GM19035 (cell line): ENCODE data around the gene HECTD2.
"Not testable (repeated sequence)": the region's sequence is repeated elsewhere in the genome, so short reads cannot be mapped to it uniquely, and the experiment has no call there.

Source experiments
- ATAC-seq: cut with Tn5 transposase; IDR thresholded peaks from one replicate; pipeline ENCODE4 v1.9.1; 2021; ENCODE audit not compliant: unreplicated experiment

The HECTD2 gene

DNA sequence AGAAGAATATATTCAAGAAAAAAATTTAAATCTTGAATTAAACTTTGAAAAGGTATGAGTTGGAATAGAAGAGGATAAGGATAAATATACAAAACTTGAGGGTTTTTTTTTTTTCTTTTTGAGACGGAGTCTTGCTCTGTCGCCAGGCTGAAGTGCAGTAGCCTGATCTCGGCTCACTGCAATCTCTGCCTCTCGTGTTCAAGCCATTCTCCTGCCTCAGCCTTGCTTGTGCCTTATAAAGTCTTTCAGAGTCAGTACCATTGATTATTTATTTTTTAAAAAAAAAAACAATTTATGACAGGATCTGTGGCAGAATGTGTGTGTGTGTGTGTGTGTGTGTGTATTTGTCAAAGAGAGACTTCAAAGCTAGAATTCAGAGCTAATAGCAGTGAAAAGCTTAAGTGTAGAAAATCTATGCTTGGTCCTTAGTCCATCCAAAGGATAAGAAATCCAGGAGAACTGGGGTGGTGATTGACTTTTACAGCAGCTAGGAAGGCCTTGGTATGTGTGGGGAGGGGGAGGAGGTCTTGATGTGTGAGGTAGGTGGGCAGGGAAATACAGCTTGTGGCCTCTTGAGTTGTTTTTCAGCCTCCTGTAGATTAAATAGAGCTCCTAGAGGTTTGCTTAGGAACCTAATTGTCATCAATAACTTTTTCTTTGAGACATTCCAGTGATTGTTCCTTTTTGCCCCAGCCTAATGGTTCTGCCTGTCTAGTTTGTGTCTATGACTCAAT is 2.4 kb downstream of the HECTD2 start:
- no peak for ATAC-seq

- ATAC-seq: no peak
Measured at GRCh38 chr10:91415816-91416215, 5.7 kb downstream of the HECTD2 start.

DNA sequence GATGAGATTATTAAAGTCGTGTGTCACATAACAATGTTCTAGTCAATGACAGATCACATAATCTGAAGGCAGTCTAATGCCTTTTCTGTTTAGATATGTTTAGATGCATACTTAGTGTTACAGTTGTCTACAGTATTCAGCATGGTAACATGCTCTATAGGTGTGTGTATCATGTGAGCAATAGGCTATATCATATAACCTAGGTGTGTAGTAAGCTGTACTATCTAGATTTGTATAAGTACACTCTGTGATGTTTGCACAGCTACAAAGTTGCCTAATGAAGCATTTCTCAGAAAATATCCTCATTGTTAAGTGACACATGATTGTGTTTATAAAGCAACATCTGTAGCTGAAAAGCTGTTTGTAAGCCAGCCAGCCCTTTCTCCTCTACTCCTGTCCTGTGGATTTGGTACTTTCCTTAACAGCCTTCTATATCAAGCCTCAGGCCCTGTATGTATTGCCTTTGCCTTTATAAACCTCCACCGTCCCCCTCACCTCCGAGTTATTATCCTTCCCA is 6.3 kb downstream of the HECTD2 start:
- no peak for ATAC-seq

DNA sequence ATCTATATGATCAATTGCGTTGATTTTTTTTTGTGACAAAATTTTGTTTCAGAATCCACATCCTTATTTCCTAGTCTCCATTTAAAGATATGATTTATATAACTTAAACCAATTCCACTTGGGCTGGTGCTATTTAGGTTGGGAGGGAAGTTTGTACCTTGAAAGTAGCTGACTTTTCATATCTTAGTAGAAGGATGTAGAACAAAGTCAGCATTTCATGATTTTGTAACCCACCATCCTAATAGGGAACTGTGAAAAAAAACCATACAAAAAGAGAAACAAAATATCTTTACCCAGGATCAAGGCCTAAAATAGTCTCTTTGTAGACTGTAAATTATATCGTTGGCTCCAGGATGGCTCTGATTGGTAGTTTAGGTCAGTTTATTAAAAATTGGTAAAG is 8.3 kb downstream of the HECTD2 start:
- ATAC-seq: no peak

GRCh38 chr10:91420868-91421267 is 10.7 kb downstream of the HECTD2 start:
- ATAC-seq: no peak

GRCh38 chr10:91422915-91423314 is 12.8 kb downstream of the HECTD2 start:
- ATAC-seq: no peak

DNA sequence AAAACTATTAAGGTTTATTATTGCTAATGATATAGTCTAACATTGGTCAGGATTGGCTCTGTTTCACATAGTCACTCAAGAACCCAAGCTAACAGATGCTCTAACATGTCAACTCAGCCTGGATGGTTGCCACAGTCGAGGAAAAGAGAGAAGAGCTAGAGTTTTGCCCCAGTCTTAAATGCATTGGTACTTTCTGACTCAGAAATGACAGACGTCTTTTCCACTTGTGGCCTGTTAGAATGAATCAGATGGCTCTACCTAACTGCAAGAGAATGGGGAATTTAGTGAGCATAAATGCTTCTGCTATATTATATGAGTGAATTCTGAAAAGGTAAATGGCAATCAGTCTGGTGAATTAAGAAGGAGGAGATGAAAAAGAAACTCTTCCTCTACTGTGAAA is 13.9 kb downstream of the HECTD2 start:
- no peak for ATAC-seq

GRCh38 chr10:91432175-91432574 is 22.0 kb downstream of the HECTD2 start:
- no peak for ATAC-seq

GRCh38 chr10:91433620-91434019 is 23.5 kb downstream of the HECTD2 start:
- ATAC-seq: no peak

DNA sequence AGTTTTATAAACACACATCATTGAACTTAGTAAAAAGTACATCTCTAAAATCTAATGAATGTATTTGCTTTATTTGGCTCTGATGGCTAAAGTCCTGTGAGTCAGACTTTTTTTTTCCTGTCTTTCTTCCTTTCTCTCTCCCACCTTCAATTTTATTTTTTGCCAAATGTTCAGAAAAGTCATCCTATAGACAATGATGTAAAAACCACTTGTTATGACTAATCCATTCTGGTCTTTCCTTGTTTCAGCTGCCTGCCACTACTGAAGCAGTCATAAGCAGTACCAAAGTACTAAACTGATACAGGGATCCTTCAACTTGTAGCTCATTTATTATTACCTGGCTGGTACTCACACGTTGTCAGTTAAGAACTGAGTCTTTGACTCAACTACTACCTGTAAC is 23.9 kb downstream of the HECTD2 start:
- no peak for ATAC-seq

GRCh38 chr10:91435241-91435640 is 25.1 kb downstream of the HECTD2 start:
- no peak for ATAC-seq

DNA sequence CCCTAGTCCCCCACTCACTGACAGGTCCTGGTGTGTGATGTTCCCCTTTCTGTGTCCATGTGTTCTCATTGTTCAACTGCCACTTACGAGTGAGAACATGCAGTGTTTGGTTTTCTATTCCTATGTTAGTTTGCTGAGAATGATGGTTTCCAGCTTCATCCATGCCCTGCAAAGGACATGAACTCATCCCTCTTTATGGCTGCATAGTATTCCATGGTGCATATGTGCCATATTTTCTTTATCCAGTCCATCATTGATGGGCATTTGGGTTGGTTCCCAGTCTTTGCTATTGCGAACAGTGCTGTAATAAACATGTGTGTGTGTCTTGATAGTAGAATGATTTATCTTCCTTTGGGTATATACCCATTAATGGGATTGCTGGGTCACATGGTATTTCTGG is 28.1 kb downstream of the HECTD2 start:
- not testable (repeated sequence) for ATAC-seq

- no peak for ATAC-seq
Measured at GRCh38 chr10:91444211-91445182, 34.4 kb downstream of the HECTD2 start.

GRCh38 chr10:91452063-91452462 is 41.9 kb downstream of the HECTD2 start:
- ATAC-seq: no peak

- no peak for ATAC-seq
Measured at GRCh38 chr10:91453535-91453934, 43.4 kb downstream of the HECTD2 start.

DNA sequence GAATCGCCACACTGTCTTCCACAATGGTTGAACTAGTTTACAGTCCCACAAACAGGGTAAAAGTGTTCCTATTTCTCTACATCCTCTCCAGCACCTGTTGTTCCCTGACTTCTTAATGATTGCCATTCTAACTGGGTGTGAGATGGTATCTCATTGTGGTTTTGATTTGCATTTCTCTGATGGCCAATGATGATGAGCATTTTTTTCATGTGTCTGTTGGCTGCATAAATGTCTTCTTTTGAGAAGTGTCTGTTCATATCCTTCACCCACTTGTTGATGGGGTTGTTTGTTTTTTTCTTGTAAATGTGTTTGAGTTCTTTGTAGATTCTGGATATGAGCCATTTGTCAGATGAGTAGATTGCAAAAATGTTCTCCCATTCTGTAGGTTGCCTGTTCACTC is 45.0 kb downstream of the HECTD2 start:
- ATAC-seq: not testable (repeated sequence)

- no peak for ATAC-seq
Measured at GRCh38 chr10:91460681-91461080, 50.5 kb downstream of the HECTD2 start.

GRCh38 chr10:91462423-91462822 is 52.3 kb downstream of the HECTD2 start:
- ATAC-seq: no peak

DNA sequence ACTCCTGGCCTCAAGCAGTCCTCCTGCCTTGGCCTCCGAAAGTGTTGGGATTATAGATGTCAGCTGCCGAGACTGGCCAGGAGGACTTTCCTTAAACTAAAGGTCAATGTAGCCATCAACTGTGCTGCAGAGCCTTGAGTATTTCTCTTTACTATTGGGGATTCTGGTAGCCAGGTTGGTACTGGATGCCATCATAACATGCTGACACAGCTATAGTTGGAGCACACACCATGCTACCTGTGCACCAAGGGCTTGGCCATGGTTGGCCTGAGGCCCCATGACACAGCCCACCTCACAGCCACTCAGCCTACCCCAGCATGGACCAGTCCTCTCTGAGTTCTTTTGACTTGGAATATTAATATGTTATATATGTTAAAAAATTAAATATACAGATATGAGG is 54.4 kb downstream of the HECTD2 start:
- ATAC-seq: no peak

DNA sequence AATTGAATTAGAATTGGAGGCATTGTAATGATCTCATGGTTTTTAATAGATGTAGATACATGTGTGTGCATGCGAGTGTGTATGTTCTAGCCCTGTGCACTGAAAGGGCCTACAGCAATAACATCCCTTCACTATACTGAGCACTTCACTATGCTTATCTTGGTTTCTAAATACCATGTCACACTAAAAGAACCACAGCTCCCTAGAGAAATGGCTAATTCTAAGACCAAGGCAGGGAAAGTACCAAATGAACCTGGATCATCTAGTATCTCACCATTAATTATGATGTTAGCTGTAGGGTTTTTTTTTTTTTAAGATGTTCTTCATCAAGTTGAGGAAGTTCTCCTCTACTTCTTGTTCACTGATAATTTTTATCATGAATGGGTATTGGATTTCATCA is 55.1 kb downstream of the HECTD2 start:
- ATAC-seq: no peak

DNA sequence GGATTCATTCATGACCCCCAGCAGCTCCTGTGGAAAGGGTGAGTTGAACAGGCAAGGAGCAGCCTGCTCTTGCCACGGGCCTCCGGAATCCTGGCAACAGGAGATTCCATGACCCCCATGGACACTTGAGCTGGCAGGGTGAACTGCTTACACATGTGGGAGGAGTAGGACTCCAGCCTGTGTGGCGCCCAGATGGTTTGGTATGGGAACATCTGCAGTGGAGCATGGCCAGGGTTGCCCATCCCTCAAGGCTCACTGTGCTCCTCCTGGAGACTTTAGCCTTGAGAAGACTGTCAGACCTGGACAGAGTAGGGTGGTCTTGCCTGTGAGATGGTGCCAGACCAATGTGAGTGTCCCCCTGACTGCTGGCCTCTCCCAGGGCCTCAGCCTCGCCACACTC is 57.0 kb downstream of the HECTD2 start:
- no peak for ATAC-seq

DNA sequence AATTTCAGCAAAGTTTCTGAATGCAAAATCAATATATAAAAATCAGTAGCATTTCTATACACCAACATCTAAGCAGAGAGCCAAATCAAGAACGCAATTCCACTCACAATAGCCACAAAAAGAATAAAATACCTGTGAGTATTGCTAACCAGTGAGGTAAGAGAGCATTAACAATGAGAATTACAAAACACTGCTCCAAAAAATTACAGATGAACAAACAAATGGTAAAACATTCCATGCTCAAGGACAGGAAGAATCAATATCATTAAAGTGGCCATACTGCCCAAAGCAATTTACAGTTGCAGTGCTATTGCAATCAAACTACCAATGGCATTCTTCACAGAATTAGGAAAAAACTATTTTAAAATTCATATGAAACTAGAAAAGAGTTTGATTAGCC is 61.5 kb downstream of the HECTD2 start:
- ATAC-seq: no peak
